Fibroblast of lung (primary cell): ENCODE results near the gene NINL. TPM values are rescaled to one million over a fixed set of nuclear protein-coding genes. Genes with fewer than 3 reads are reported as not detected.

Source experiments
- DNase-seq, 2 donors: peaks; one replicate each; pipeline versions ENCODE4 v3.0.0 to v3.0.0-alpha.2; 2010; ENCODE audit warnings: low read depth in 2 of 2
- H2AFZ ChIP-seq: 2 replicates; pipeline ENCODE4 v1.5.1; 2012; ENCODE audit warnings: low read length, control low read depth, inconsistent platforms
- H3K27ac ChIP-seq: 2 replicates; pipeline ENCODE4 v1.5.1; 2011; ENCODE audit warnings: low read length, control low read depth; ENCODE audit not compliant: insufficient read depth
- H3K27me3 ChIP-seq: 2 replicates; pipeline ENCODE4 v1.5.1; 2011; ENCODE audit warnings: mild to moderate bottlenecking, low read length; ENCODE audit not compliant: control insufficient read depth, insufficient read depth
- H3K36me3 ChIP-seq: 2 replicates; pipeline ENCODE4 v1.5.1; 2011; ENCODE audit warnings: low read length; ENCODE audit not compliant: control insufficient read depth, insufficient read depth
- H3K4me1 ChIP-seq: 2 replicates; pipeline ENCODE4 v1.5.1; 2011; ENCODE audit warnings: low read length; ENCODE audit not compliant: control insufficient read depth, insufficient read depth; ENCODE audit errors: extremely low read depth
- H3K4me2 ChIP-seq: 2 replicates; pipeline ENCODE4 v1.5.1; 2011; ENCODE audit warnings: low read length, control low read depth; ENCODE audit not compliant: insufficient read depth; ENCODE audit errors: extremely low read depth
- H3K4me3 ChIP-seq, 4 experiments: fragments of 200-600 bp in 1 of 4; sonication (generic) in 1 of 4; replicated peaks in 1 of 4; 2 replicates each; pipeline ENCODE4 v1.5.1; 2011 to 2016; ENCODE audit warnings: low read length in 4 of 4, low read depth in 3 of 4, mild to moderate bottlenecking in 3 of 4, control low read depth in 2 of 4, inconsistent platforms in 1 of 4, mixed read lengths in 1 of 4; ENCODE audit not compliant: insufficient read depth in 1 of 4; ENCODE audit errors: control extremely low read depth in 1 of 4
- H3K79me2 ChIP-seq: 2 replicates; pipeline ENCODE4 v1.5.1; 2012; ENCODE audit warnings: mild to moderate bottlenecking, low read length, inconsistent platforms; ENCODE audit not compliant: control insufficient read depth, insufficient read depth
- H3K9ac ChIP-seq: 2 replicates; pipeline ENCODE4 v1.5.1; 2011; ENCODE audit warnings: mild to moderate bottlenecking, low read length, control low read depth; ENCODE audit not compliant: insufficient read depth
- H3K9me3 ChIP-seq: 2 replicates; pipeline ENCODE4 v1.5.1; 2012; ENCODE audit warnings: low read depth, low read length; ENCODE audit not compliant: control insufficient read depth, insufficient read depth
- H4K20me1 ChIP-seq: 2 replicates; pipeline ENCODE4 v1.5.1; 2011; ENCODE audit warnings: low read length; ENCODE audit not compliant: control insufficient read depth, insufficient read depth; ENCODE audit errors: extremely low read depth
- EZH2 ChIP-seq: IDR thresholded peaks from 2 replicates; pipeline ENCODE4 v1.5.1; 2012; ENCODE audit warnings: low read length, control low read depth, mild to moderate bottlenecking; ENCODE audit errors: missing control alignments
- polyA plus RNA-seq, 2 donors: library from polyadenylated mRNA; depleted of rRNA in 1 of 2; stranded (reverse) in 1 of 2; unstranded in 1 of 2; fragments of >200 nt; gene quantifications; 2 replicates each; pipeline ENCODE4 v1.2.1, GENCODE V29; 2011 to 2012; ENCODE audit warnings: missing spikeins in 1 of 2
- total RNA-seq: library from RNA; depleted of rRNA; stranded (reverse); fragments of >200 nt; gene quantifications from 2 replicates; pipeline ENCODE4 v1.2.1, GENCODE V29; 2014
- TF ChIP-seq, protein P1 (sequence below), 2 donors: IDR thresholded peaks in 1 of 2; conservative IDR thresholded peaks in 1 of 2; 1 replicate in 1 of 2; 2 replicates in 1 of 2; pipeline ENCODE4 v1.5.1; 2011 to 2012; ENCODE audit warnings: low read length in 2 of 2, control low read depth in 1 of 2, inconsistent platforms in 1 of 2, low read depth in 1 of 2, mild to moderate bottlenecking in 1 of 2

Gene NINL
- total and polyA plus RNA-seq, 2 donors (not counting 1 experiment from before 2014, with no cell fraction given), result 4.4 to 16.3 TPM

DNA sequence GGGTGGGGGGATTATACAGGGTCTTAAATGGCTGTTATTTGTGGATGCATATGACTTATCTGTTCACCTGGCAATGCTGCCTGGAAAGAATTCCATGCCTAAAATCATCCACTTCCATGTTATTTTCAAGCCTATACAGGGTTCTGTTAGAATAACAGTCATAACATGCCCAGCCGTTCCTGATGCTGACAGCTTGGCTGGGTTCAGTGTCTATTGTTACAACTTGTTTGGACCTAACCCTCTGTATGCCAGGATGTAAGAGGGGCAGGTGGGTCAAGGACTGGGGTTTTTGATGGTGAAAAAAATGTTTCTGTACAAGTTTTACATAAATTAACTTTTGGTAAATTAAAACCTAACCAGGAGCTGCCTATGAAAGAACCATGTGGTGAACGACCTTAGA, 98.0 kb downstream of the NINL start:
- H4K20me1 ChIP-seq, result no peaks in the 10 kb centered on the region
- no peaks in the 10 kb centered on the region for H3K27me3 ChIP-seq
- H3K9ac ChIP-seq, result no peak overlapping the region
- H3K36me3 ChIP-seq, result peaks cover 4% of the 10 kb centered on the region
- H3K9me3 ChIP-seq, result no peaks in the 10 kb centered on the region
- no peaks in the 10 kb centered on the region for H3K4me1 ChIP-seq
- DNase-seq, result no peak
- H3K79me2 ChIP-seq, result no peaks in the 10 kb centered on the region
- H2AFZ ChIP-seq, result no peak overlapping the region
- H3K27ac ChIP-seq, result no peak overlapping the region
- no peak overlapping the region for H3K4me2 ChIP-seq
- TF ChIP-seq EZH2, result no peak
- TF ChIP-seq, protein P1, sequence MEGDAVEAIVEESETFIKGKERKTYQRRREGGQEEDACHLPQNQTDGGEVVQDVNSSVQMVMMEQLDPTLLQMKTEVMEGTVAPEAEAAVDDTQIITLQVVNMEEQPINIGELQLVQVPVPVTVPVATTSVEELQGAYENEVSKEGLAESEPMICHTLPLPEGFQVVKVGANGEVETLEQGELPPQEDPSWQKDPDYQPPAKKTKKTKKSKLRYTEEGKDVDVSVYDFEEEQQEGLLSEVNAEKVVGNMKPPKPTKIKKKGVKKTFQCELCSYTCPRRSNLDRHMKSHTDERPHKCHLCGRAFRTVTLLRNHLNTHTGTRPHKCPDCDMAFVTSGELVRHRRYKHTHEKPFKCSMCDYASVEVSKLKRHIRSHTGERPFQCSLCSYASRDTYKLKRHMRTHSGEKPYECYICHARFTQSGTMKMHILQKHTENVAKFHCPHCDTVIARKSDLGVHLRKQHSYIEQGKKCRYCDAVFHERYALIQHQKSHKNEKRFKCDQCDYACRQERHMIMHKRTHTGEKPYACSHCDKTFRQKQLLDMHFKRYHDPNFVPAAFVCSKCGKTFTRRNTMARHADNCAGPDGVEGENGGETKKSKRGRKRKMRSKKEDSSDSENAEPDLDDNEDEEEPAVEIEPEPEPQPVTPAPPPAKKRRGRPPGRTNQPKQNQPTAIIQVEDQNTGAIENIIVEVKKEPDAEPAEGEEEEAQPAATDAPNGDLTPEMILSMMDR (conservative IDR thresholded peaks at IDR 0.05 in 1 of 2, IDR thresholded peaks at IDR 0.05 in 1 of 2; ENCODE audit: low read depth in 1 of 2, low read length in 2 of 2), result no peak
- H3K4me3 ChIP-seq, result no peak overlapping the region

DNA sequence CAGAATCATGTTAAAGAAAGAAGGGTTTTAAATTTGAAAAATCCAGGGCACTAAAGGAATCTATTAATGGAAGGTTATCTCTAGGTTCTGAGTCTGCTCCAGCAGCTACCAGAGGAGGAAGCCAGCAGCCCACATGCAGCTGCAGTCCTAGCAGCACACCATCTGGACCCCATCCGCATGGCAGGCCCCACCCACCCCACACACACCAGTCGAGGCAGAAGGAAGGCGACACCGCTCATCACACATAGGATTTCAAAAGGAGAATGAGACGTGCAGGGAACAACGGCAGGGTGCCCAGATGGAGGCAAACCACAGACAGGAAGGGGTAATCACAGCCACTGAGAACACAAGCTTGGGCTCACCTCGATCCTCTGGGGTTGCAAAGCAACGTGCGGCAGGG, 99.0 kb downstream of the NINL start:
- Histone ChIP-seq H3K27ac (no peak overlapping the region), H3K27me3 (no peaks in the 10 kb centered on the region), H2AFZ (no peak overlapping the region), H3K9me3 (no peaks in the 10 kb centered on the region), H3K79me2 (no peaks in the 10 kb centered on the region), H4K20me1 (no peaks in the 10 kb centered on the region), H3K4me3 (no peak overlapping the region), H3K4me1 (no peaks in the 10 kb centered on the region), H3K36me3 (peaks cover 4% of the 10 kb centered on the region), H3K9ac (no peak overlapping the region), H3K4me2 (no peak overlapping the region)
- DNase-seq, result peak; percentile 22
- no peak for TF ChIP-seq EZH2
- TF ChIP-seq, protein P1 (conservative IDR thresholded peaks at IDR 0.05 in 1 of 2, IDR thresholded peaks at IDR 0.05 in 1 of 2; ENCODE audit: low read depth in 1 of 2, low read length in 2 of 2), result no peak

DNA sequence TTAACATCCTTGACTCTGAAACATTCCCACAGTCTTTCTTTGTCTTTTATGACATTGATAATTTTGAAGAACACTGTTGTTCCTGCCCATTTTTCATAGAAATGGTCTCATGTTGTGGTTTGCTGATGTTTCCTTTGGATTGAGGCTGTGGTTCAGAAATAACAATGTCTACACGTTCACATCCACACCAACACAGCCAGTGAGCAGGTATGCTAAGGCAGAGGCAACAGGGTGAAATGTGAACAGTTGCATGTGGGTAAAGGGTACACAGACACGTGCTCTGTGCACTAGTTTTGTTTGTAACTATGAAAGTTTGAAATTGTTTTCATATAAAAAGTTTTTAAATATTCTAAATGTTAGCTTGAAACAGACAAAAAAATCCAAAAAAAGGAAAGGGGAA, 99.5 kb downstream of the NINL start:
- Histone ChIP-seq H2AFZ (no peak overlapping the region), H4K20me1 (no peaks in the 10 kb centered on the region), H3K4me3 (no peak overlapping the region), H3K9ac (no peak overlapping the region), H3K4me2 (no peak overlapping the region), H3K27ac (no peak overlapping the region), H3K79me2 (no peaks in the 10 kb centered on the region), H3K4me1 (no peaks in the 10 kb centered on the region), H3K9me3 (no peaks in the 10 kb centered on the region), H3K27me3 (no peaks in the 10 kb centered on the region), H3K36me3 (peaks cover 6% of the 10 kb centered on the region)
- TF ChIP-seq, protein P1 (conservative IDR thresholded peaks at IDR 0.05 in 1 of 2, IDR thresholded peaks at IDR 0.05 in 1 of 2; ENCODE audit: low read depth in 1 of 2, low read length in 2 of 2), result no peak
- no peak for TF ChIP-seq EZH2
- no peak for DNase-seq
